HepG2 (cell line): ENCODE results near the gene RSAD1. TPM values are rescaled to one million over a fixed set of nuclear protein-coding genes. Genes with fewer than 3 reads are reported as not detected.
A peak's percentile ranks its signal among the peaks of the same experiment; 100 is the strongest.

ENCODE experiments used
- ARNTL ChIP-seq: sonication (generic); formaldehyde crosslinking; IDR thresholded peaks from 2 replicates; pipeline ENCODE4 v1.4.0; 2020; ENCODE audit warnings: mild to moderate bottlenecking, missing genetic modification reagents
- ATF7 ChIP-seq, 2 experiments: fragments of 450-650 bp in 1 of 2; sonication (generic) in 1 of 2; formaldehyde crosslinking in 1 of 2; IDR thresholded peaks; 2 replicates each; pipeline versions ENCODE4 v1.4.0 to v1.6.1; 2016 to 2020; ENCODE audit warnings: antibody characterized with exemption in 1 of 2, mild to moderate bottlenecking in 1 of 2, missing genetic modification reagents in 1 of 2
- ESRRA ChIP-seq: sonication (generic); formaldehyde crosslinking; IDR thresholded peaks from 2 replicates; pipeline ENCODE4 v1.5.1; 2020; ENCODE audit warnings: mild to moderate bottlenecking, low read depth, missing genetic modification reagents
- FOXM1 ChIP-seq: sonication (generic); formaldehyde crosslinking; IDR thresholded peaks from 2 replicates; pipeline ENCODE4 v1.5.0; 2020; ENCODE audit warnings: missing genetic modification reagents
- FOXO1 ChIP-seq: sonication (generic); formaldehyde crosslinking; IDR thresholded peaks from 2 replicates; pipeline ENCODE4 v1.4.0; 2020; ENCODE audit warnings: missing genetic modification reagents
- HNRNPLL ChIP-seq: fragments of 200-400 bp; formaldehyde crosslinking; IDR thresholded peaks from 2 replicates; pipeline ENCODE4 v1.6.1; 2017; ENCODE audit warnings: mild to moderate bottlenecking, low read depth, low read length; ENCODE audit not compliant: poor library complexity, severe bottlenecking
- MATR3 ChIP-seq: sonication (generic); formaldehyde crosslinking; IDR thresholded peaks from 2 replicates; pipeline ENCODE4 v1.4.0; 2020; ENCODE audit warnings: missing genetic modification reagents
- MBD4 ChIP-seq: IDR thresholded peaks from 2 replicates; pipeline ENCODE4 v1.6.1; 2012; ENCODE audit warnings: low read length, inconsistent platforms, borderline replicate concordance
- PHF8 ChIP-seq: sonication (generic); formaldehyde crosslinking; IDR thresholded peaks from 2 replicates; pipeline ENCODE4 v1.5.0; 2020; ENCODE audit warnings: missing genetic modification reagents
- POLR2G ChIP-seq: fragments of 200-400 bp; formaldehyde crosslinking; IDR thresholded peaks from 2 replicates; pipeline ENCODE4 v1.6.1; 2018; ENCODE audit warnings: mild to moderate bottlenecking, low read depth, low read length, moderate library complexity
- PTBP1 ChIP-seq: fragments of 200-400 bp; formaldehyde crosslinking; IDR thresholded peaks from 2 replicates; pipeline ENCODE4 v1.6.1; 2018; ENCODE audit warnings: low read length, low read depth; ENCODE audit not compliant: poor library complexity, severe bottlenecking
- RBFOX2 ChIP-seq: fragments of 200-400 bp; formaldehyde crosslinking; IDR thresholded peaks from 2 replicates; pipeline ENCODE4 v1.6.1; 2017; ENCODE audit warnings: low read depth, mild to moderate bottlenecking, low read length
- SAP130 ChIP-seq: IDR thresholded peaks from 2 replicates; pipeline ENCODE4 v1.6.1; 2016; ENCODE audit warnings: low read depth
- SATB2 ChIP-seq: sonication (generic); formaldehyde crosslinking; IDR thresholded peaks from 2 replicates; pipeline ENCODE4 v1.5.0; 2020; ENCODE audit warnings: missing genetic modification reagents
- SETDB1 ChIP-seq: sonication (generic); formaldehyde crosslinking; IDR thresholded peaks from 2 replicates; pipeline ENCODE4 v1.5.1; 2020; ENCODE audit warnings: missing genetic modification reagents, mild to moderate bottlenecking, borderline replicate concordance
- SMAD3 ChIP-seq: sonication (generic); formaldehyde crosslinking; IDR thresholded peaks from 2 replicates; pipeline ENCODE4 v1.4.0; 2020; ENCODE audit warnings: missing genetic modification reagents
- SMAD9 ChIP-seq: sonication (generic); formaldehyde crosslinking; IDR thresholded peaks from 2 replicates; pipeline ENCODE4 v1.5.1; 2020; ENCODE audit warnings: mild to moderate bottlenecking, missing genetic modification reagents
- SNAPC2 ChIP-seq: sonication (generic); formaldehyde crosslinking; IDR thresholded peaks from 2 replicates; pipeline ENCODE4 v1.8.1; 2022; ENCODE audit warnings: mild to moderate bottlenecking, missing genetic modification reagents
- THAP8 ChIP-seq: sonication (generic); formaldehyde crosslinking; IDR thresholded peaks from 2 replicates; pipeline ENCODE4 v1.5.1; 2020; ENCODE audit warnings: missing genetic modification reagents, mild to moderate bottlenecking, borderline replicate concordance
- USF2 ChIP-seq, 2 experiments: sonication (generic) in 1 of 2; formaldehyde crosslinking in 1 of 2; IDR thresholded peaks; 2 replicates each; pipeline versions ENCODE4 v1.5.1 to v1.6.1; 2011 to 2020; ENCODE audit warnings: borderline replicate concordance in 1 of 2, low read depth in 1 of 2, low read length in 1 of 2, mild to moderate bottlenecking in 1 of 2, missing genetic modification reagents in 1 of 2, moderate library complexity in 1 of 2
- ZNF292 ChIP-seq: sonication (generic); formaldehyde crosslinking; IDR thresholded peaks from 2 replicates; pipeline ENCODE4 v1.8.1; 2022; ENCODE audit warnings: mild to moderate bottlenecking, low read depth, missing genetic modification reagents, borderline replicate concordance
- ZNF335 ChIP-seq: sonication (generic); formaldehyde crosslinking; IDR thresholded peaks from 2 replicates; pipeline ENCODE4 v1.4.0; 2020; ENCODE audit warnings: missing genetic modification reagents
- ZNF337 ChIP-seq: sonication (generic); formaldehyde crosslinking; IDR thresholded peaks from 2 replicates; pipeline ENCODE4 v1.5.1; 2020; ENCODE audit warnings: missing genetic modification reagents, low read depth, mild to moderate bottlenecking, borderline replicate concordance
- ZNF569 ChIP-seq: sonication (generic); formaldehyde crosslinking; IDR thresholded peaks from 2 replicates; pipeline ENCODE4 v1.5.0; 2020; ENCODE audit warnings: mild to moderate bottlenecking, missing genetic modification reagents, moderate library complexity, borderline replicate concordance
- ZNF629 ChIP-seq: sonication (generic); formaldehyde crosslinking; conservative IDR thresholded peaks from 2 replicates; pipeline ENCODE4 v1.5.0; 2020; ENCODE audit warnings: missing genetic modification reagents
- ZNF776 ChIP-seq: sonication (generic); formaldehyde crosslinking; IDR thresholded peaks from 2 replicates; pipeline ENCODE4 v1.4.0; 2020; ENCODE audit warnings: mild to moderate bottlenecking, missing genetic modification reagents
- ZNF83 ChIP-seq: sonication (generic); formaldehyde crosslinking; IDR thresholded peaks from 2 replicates; pipeline ENCODE4 v1.4.0; 2020; ENCODE audit warnings: missing genetic modification reagents, mild to moderate bottlenecking, borderline replicate concordance
- ZSCAN25 ChIP-seq: sonication (generic); formaldehyde crosslinking; IDR thresholded peaks from 2 replicates; pipeline ENCODE4 v1.8.0; 2022; ENCODE audit warnings: mild to moderate bottlenecking, missing genetic modification reagents
- polyA plus RNA-seq, 8 experiments: library from polyadenylated mRNA; depleted of rRNA in 3 of 8; stranded (reverse) in 7 of 8; unstranded in 1 of 8; fragments of >200 nt; fragmentation: Illumina TruSeq in 4 of 8; extraction: Trizol in 4 of 8; gene quantifications; 2 replicates each; pipeline versions ENCODE4 v1.2.1 to v1.2.3, GENCODE V29; 2011 to 2016; ENCODE audit warnings: low read depth in 4 of 8, missing spikeins in 1 of 8, mixed read lengths in 1 of 8; ENCODE audit not compliant: insufficient read depth in 1 of 8
- total RNA-seq, 5 experiments: library from RNA; depleted of rRNA; stranded (reverse); fragments of >200 nt; fragmentation: Illumina TruSeq; extraction: Trizol; gene quantifications; 2 replicates each; pipeline ENCODE4 v1.2.3, GENCODE V29; 2016; ENCODE audit warnings: low read depth in 1 of 5

The RSAD1 gene
- total and polyA plus RNA-seq, 2 of the 13 experiments (the other 11 are each of a cell fraction or from before 2014, with no cell fraction given): 22.7 to 27.7 TPM

GRCh38 chr17:50478391-50479381 is at the start of gene RSAD1 (continued):
- TF ChIP-seq ZNF776 (CRISPR knock-in tag) (peak; percentile 90), ZNF569 (no peak), ZNF337 (no peak), RBFOX2 (peak; percentile 95), PTBP1 (peak; percentile 79), ZNF83 (CRISPR knock-in tag) (peak; percentile 73; the same call in 1 of the 2 replicates), PHF8 (CRISPR knock-in tag) (peak; percentile 73), ESRRA (CRISPR knock-in tag) (peak; percentile 79), MATR3 (no peak), ARNTL (CRISPR knock-in tag) (peak; percentile 98), SAP130 (CRISPR knock-in tag) (peak; percentile 96), SNAPC2 (CRISPR knock-in tag) (peak; percentile 89), MBD4 (no peak), FOXM1 (CRISPR knock-in tag) (0 out of 2 replicates have a peak, but pooled peaks have one; percentile 5), SATB2 (CRISPR knock-in tag) (peak; percentile 80; the same call in 1 of the 2 replicates), ZNF629 (CRISPR knock-in tag) (no peak), ZSCAN25 (CRISPR knock-in tag) (peak; percentile 77; the same call in 1 of the 2 replicates), ZNF335 (no peak), SMAD9 (CRISPR knock-in tag) (no peak), FOXO1 (CRISPR knock-in tag) (peak; percentile 59; the same call in 1 of the 2 replicates), SETDB1 (no peak), HNRNPLL (peak; percentile 99), USF2 (IDR thresholded peaks at IDR 0.05; ENCODE audit: low read depth, low read length) (no peak), USF2 (CRISPR knock-in tag; IDR thresholded peaks at IDR 0.05; ENCODE audit: borderline replicate concordance) (no peak), POLR2G (peak; percentile 90), ATF7 (IDR thresholded peaks at IDR 0.05) (no peak), ATF7 (CRISPR knock-in tag; IDR thresholded peaks at IDR 0.05) (peak; percentile 87), THAP8 (CRISPR knock-in tag) (0 out of 2 replicates have a peak, but pooled peaks have one; percentile 30), SMAD3 (CRISPR knock-in tag) (0 out of 2 replicates have a peak, but pooled peaks have one; percentile 15), ZNF292 (CRISPR knock-in tag) (no peak)
